Erythroblast (primary cell): ENCODE measurements around the gene C1orf232.

Source experiments
- GATA1 ChIP-seq: IDR thresholded peaks from 2 replicates; pipeline ENCODE4 v1.6.1; 2011; ENCODE audit warnings: low read depth, mild to moderate bottlenecking, control low read depth, low read length, moderate library complexity
- POLR2A ChIP-seq: IDR thresholded peaks from 2 replicates; pipeline ENCODE4 v1.6.1; 2011; ENCODE audit warnings: mild to moderate bottlenecking, low read length

- TF ChIP-seq POLR2A (peak; percentile 76), GATA1 (no peak)
Measured at GRCh38 chr1:26127235-26128163, 41.3 kb downstream of the C1orf232 start.
